ENCODE data around the gene SLC39A13. TPM values are rescaled to one million over a fixed set of nuclear protein-coding genes. Genes with fewer than 3 reads are reported as not detected.

SLC39A13 gene
- total RNA-seq, 2 experiments from 2014 or later: 10.0 to 10.5 TPM

DNA sequence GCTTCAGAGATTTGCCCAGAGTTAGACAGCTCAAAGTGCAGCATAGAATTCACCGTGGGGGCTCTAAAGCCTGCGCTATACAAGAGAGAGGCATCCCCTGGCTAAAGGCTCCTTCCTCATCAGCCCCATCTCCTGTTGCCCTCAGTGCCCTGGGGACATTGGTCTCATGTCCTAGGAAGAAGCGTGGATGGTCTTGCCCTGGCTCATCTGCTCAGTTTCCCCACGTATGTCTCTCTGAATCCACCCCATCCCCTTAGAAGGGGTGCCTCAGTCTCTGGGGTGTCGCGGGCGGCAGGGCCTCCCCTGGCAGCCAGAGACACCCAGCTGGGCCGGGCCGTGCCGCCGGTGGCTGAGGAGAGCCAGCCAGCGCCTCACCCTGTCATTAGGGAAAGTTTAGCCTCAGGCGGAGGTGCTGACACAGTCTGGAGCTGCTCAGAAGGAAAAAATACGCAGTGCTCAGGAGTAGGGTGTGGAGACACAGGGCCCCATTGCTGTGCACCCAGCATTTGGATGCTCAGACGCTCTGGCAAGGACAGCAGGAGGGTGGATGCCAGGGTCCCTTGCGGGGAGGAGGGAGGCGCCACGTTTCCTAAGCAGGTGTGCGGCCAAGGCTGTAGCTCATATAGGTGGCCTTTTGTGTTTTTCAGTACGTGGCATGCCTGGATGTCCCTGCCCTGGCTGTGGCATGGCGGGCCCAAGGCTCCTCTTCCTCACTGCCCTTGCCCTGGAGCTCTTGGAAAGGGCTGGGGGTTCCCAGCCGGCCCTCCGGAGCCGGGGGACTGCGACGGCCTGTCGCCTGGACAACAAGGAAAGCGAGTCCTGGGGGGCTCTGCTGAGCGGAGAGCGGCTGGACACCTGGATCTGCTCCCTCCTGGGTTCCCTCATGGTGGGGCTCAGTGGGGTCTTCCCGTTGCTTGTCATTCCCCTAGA lies 1.3 kb downstream of the SLC39A13 start:
- CTCF ChIA-PET: interaction anchor here (1.1 to 6.7 kb wide), 5 partner anchors 9 to 38 kb away, joined by 3 to 108 read pairs (median 4); partner anchors contain the start of gene PSMC3

DNA sequence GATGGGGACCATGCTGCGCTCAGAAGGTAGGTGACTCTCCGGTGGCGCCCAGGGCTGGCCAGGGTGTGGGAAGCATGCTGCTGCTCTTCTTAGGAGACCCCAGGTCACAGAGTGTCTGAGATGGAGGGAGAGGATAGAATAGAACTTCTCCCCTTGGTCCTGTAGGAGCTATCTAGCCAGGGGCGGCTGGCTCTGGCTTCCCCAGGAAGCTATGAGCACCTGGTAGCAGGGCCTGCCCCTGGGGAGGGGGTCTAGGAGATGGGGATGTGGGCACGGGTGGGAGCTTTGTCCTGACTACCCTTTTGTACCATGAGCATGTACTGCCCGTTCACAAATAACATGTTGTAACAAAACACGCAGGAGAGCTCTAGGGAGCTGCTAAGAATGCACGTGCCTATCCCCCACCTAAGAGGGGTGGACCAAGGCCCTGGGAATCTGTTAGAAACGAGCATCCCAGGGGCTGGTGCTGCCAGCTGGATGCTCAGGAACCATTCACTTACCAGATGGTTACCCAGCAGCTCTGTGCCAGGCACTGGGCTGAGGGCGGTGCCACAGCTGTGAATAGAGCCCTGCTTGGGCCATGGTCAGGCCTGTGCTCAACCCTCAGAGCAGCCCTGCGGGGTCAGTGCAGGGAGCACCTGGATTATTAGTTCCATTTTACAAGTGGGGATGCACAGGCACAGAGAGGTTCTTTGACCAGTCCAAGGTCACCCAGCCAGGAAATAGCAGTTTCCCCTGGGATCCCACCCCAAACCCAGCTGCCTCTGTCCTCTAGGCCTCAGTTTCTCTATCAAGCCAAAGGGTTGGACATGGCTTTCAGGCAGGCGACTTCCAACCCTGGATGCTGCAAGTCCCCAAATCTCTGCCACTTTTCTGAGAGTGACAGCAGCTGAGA lies 2.2 kb downstream of the SLC39A13 start:
- intact Hi-C loops (cut with micrococcal nuclease): no loop called here
- H3K4me3 Mint-ChIP-seq: no peak overlapping the region

More for the DNA sequence above, 1.3 kb downstream of the SLC39A13 start:
- Mint-ChIP-seq H3K36me3 (ENCODE audit: low read depth) (no peaks in the 10 kb centered on the region), H3K4me3 (peak overlapping the region; percentile 88), H3K27me3 (no peaks in the 10 kb centered on the region), H3K4me1 (ENCODE audit: low read depth) (peaks cover 21% of the 10 kb centered on the region), H3K27ac (peak overlapping the region; percentile 94), H3K9me3 (no peaks in the 10 kb centered on the region)
- TF ChIP-seq, protein P1, sequence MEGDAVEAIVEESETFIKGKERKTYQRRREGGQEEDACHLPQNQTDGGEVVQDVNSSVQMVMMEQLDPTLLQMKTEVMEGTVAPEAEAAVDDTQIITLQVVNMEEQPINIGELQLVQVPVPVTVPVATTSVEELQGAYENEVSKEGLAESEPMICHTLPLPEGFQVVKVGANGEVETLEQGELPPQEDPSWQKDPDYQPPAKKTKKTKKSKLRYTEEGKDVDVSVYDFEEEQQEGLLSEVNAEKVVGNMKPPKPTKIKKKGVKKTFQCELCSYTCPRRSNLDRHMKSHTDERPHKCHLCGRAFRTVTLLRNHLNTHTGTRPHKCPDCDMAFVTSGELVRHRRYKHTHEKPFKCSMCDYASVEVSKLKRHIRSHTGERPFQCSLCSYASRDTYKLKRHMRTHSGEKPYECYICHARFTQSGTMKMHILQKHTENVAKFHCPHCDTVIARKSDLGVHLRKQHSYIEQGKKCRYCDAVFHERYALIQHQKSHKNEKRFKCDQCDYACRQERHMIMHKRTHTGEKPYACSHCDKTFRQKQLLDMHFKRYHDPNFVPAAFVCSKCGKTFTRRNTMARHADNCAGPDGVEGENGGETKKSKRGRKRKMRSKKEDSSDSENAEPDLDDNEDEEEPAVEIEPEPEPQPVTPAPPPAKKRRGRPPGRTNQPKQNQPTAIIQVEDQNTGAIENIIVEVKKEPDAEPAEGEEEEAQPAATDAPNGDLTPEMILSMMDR (IDR thresholded peaks at IDR 0.05): no peak
- ATAC-seq (no peak), DNase-seq (no peak)
- POLR2A ChIA-PET: interaction anchor here (0.9 to 6.4 kb wide), 5 partner anchors 7 to 16 kb away, joined by 4 to 54 read pairs (median 12); partner anchors contain the start of gene PSMC3
- intact Hi-C loops (cut with micrococcal nuclease): loop anchor here (2.0 kb wide), 1 partner anchor 37 kb away; no protein-coding TSS in a partner anchor

DNA sequence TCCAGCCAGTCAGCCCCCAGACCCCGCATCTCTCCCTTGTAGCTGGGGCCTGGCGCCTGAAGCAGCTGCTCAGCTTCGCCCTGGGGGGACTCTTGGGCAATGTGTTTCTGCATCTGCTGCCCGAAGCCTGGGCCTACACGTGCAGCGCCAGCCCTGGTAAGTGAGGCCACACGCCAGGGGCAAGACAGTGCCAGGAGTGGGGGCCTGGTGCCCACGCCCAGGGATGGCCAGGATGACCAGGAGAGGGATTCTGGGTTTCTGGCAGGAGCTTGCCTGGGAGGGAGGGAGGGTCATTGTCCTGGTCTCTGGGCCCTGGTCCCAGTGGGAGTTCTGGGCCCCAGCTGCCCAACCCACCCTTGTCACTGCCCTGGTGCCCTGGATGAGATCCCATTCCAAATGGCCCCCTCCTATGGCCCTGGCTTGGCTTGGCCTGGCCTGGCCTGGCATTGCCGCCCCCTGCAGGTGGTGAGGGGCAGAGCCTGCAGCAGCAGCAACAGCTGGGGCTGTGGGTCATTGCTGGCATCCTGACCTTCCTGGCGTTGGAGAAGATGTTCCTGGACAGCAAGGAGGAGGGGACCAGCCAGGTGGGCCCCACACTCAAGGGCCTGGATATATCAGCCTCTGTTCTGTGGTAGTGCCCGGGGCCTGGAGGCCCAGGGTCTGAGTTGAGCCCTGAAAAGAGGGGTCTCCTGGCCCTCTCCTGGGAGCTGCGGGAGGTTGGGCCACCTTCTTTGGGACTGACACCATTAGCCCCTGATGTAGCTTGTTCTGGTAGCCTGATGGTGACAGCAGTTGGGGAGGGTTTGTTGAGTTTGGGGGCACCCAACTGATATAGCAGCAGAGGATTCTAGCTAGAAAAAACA lies 3.7 kb downstream of the SLC39A13 start:
- intact Hi-C loops (cut with micrococcal nuclease): no loop called here
- no peak overlapping the region for H3K4me3 Mint-ChIP-seq
- peaks cover 3% of the 10 kb centered on the region for H3K36me3 Mint-ChIP-seq (ENCODE audit: low read depth)
- peak; percentile 59 for DNase-seq
- POLR2A ChIA-PET: interaction anchor here (0.8 to 6.4 kb wide), 6 partner anchors 9 to 164 kb away, joined by 3 to 54 read pairs (median 6); partner anchors contain the start of genes ACP2 and PSMC3
- peaks cover 18% of the 10 kb centered on the region for H3K4me1 Mint-ChIP-seq (ENCODE audit: low read depth)
- ATAC-seq: no peak
- no peaks in the 10 kb centered on the region for H3K9me3 Mint-ChIP-seq
- no peaks in the 10 kb centered on the region for H3K27me3 Mint-ChIP-seq
- no peak overlapping the region for H3K27ac Mint-ChIP-seq
- TF ChIP-seq, protein P1 (IDR thresholded peaks at IDR 0.05): peak; percentile 79
- CTCF ChIA-PET: interaction anchor here (0.6 to 6.7 kb wide), 33 partner anchors 9 to 443 kb away, joined by 3 to 108 read pairs (median 4); partner anchors contain the start of genes ACP2, PSMC3 and SPI1

More for the DNA sequence above, 2.2 kb downstream of the SLC39A13 start:
- H3K9me3 Mint-ChIP-seq: no peaks in the 10 kb centered on the region
- TF ChIP-seq, protein P1 (IDR thresholded peaks at IDR 0.05): no peak
- CTCF ChIA-PET: interaction anchor here (0.6 to 6.7 kb wide), 17 partner anchors 8 to 170 kb away, joined by 3 to 108 read pairs (median 5); partner anchors contain the start of genes PSMC3 and SPI1
- no peak overlapping the region for H3K27ac Mint-ChIP-seq
- peaks cover 21% of the 10 kb centered on the region for H3K4me1 Mint-ChIP-seq (ENCODE audit: low read depth)
- ATAC-seq (no peak), DNase-seq (no peak)
- no peaks in the 10 kb centered on the region for H3K27me3 Mint-ChIP-seq
- POLR2A ChIA-PET: interaction anchor here (0.9 to 6.4 kb wide), 7 partner anchors 8 to 231 kb away, joined by 3 to 54 read pairs (median 5); partner anchors contain the start of genes ACP2 and PSMC3
- H3K36me3 Mint-ChIP-seq (ENCODE audit: low read depth): no peaks in the 10 kb centered on the region

DNA sequence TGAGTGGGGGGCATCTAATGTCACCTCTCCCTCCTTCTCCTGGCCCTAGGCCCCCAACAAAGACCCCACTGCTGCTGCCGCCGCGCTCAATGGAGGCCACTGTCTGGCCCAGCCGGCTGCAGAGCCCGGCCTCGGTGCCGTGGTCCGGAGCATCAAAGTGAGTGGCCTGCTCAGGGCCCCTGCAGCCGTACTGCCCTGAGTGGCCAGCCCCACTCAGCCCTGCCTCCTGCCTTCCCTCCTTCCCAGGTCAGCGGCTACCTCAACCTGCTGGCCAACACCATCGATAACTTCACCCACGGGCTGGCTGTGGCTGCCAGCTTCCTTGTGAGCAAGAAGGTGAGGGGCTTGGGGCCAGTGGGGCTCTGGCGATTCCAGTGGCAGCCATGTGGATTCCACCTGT lies 5.0 kb downstream of the SLC39A13 start:
- ChIA-PET CTCF (interaction anchor here (1.9 to 6.7 kb wide), 3 partner anchors 11 to 143 kb away, joined by 6 to 90 read pairs (median 11); partner anchors contain the start of gene PSMC3), POLR2A (interaction anchor here (1.7 to 2.2 kb wide), 2 partner anchors 13 to 139 kb away, joined by 3 to 13 read pairs; partner anchors contain the start of gene PSMC3)
- H3K4me3 Mint-ChIP-seq: no peak overlapping the region
- ATAC-seq (no peak), DNase-seq (no peak)
- H3K4me1 Mint-ChIP-seq (ENCODE audit: low read depth): peaks cover 11% of the 10 kb centered on the region
- TF ChIP-seq, protein P1 (IDR thresholded peaks at IDR 0.05): no peak
- peaks cover 8% of the 10 kb centered on the region for H3K36me3 Mint-ChIP-seq (ENCODE audit: low read depth)
- H3K27ac Mint-ChIP-seq: no peak overlapping the region
- H3K27me3 Mint-ChIP-seq: no peaks in the 10 kb centered on the region
- H3K9me3 Mint-ChIP-seq: no peaks in the 10 kb centered on the region
- intact Hi-C loops (cut with micrococcal nuclease): no loop called here

Measured in activated CD8-positive, alpha-beta T cell treated with anti-CD3 and anti-CD28 coated beads for 36 hours (primary cell).